Panc1 (cell line): ENCODE data around the gene KRTAP5-2. TPM values are rescaled to one million over a fixed set of nuclear protein-coding genes. Genes with fewer than 3 reads are reported as not detected.
"Not testable (repeated sequence)": the region's sequence is repeated elsewhere in the genome, so short reads cannot be mapped to it uniquely, and the experiment has no call there.

Experiments
- ATAC-seq: fragments of 200-7000 bp; cut with Tn5 transposase; 2 replicates; pipeline ENCODE4 v1.9.1; 2020; ENCODE audit warnings: mild to moderate bottlenecking, moderate library complexity
- BruUV-seq: library from RNA; stranded (reverse); fragments of 400-500 nt; replicated peaks from 2 replicates; lab custom pipeline; 2021; lab: Mats Ljungman, UMichigan
- CTCF ChIA-PET: fragments of 300-600 bp; sonication (Branson Sonifier 250); formaldehyde crosslinking; loops from one replicate; lab custom pipeline; 2022; ENCODE audit warnings: antibody characterized with exemption; lab: Charles Lee
- POLR2A ChIA-PET: fragments of 300-600 bp; sonication (Branson Sonifier 250); formaldehyde crosslinking; loops from one replicate; lab custom pipeline; 2022; ENCODE audit warnings: antibody characterized with exemption; lab: Charles Lee
- DNase-seq: peaks from one replicate; pipeline ENCODE4 v3.0.0-alpha.2; 2010; ENCODE audit warnings: low read depth, low spot score
- H3K27ac ChIP-seq: 2 replicates; pipeline ENCODE4 v1.5.1; 2011; ENCODE audit warnings: mild to moderate bottlenecking, low read length, inconsistent platforms
- H3K27me3 ChIP-seq: fragments of 200-500 bp; sonication (Bioruptor generic); 2 replicates; pipeline ENCODE4 v1.6.0; 2014; ENCODE audit warnings: low read length, inconsistent platforms; ENCODE audit not compliant: control insufficient read depth, insufficient read depth
- H3K36me3 ChIP-seq: fragments of 200-500 bp; sonication (Bioruptor generic); 2 replicates; pipeline ENCODE4 v1.5.1; 2014; ENCODE audit warnings: inconsistent platforms, mild to moderate bottlenecking, low read length, moderate library complexity; ENCODE audit not compliant: control insufficient read depth, insufficient read depth
- H3K4me1 ChIP-seq: 2 replicates; pipeline ENCODE4 v1.5.1; 2011; ENCODE audit warnings: inconsistent platforms, mild to moderate bottlenecking, low read length, moderate library complexity; ENCODE audit not compliant: control insufficient read depth, insufficient read depth
- H3K4me3 ChIP-seq, 2 experiments: 2 replicates each; pipeline ENCODE4 v1.5.1; 2011 to 2012; ENCODE audit warnings: low read depth in 2 of 2, low read length in 2 of 2, mild to moderate bottlenecking in 2 of 2, inconsistent platforms in 1 of 2, moderate library complexity in 1 of 2
- H3K9me3 ChIP-seq: fragments of 200-500 bp; sonication (Bioruptor generic); 2 replicates; pipeline ENCODE4 v1.5.1; 2014; ENCODE audit warnings: low read depth, mild to moderate bottlenecking, inconsistent platforms, low read length, moderate library complexity; ENCODE audit not compliant: control insufficient read depth, insufficient read depth
- CTCF ChIP-seq: fragments of 450-650 bp; IDR thresholded peaks from 2 replicates; pipeline ENCODE4 v1.5.1; 2017; ENCODE audit warnings: mild to moderate bottlenecking
- POLR2AphosphoS5 ChIP-seq: IDR thresholded peaks from 2 replicates; pipeline ENCODE4 v1.6.1; 2012; ENCODE audit warnings: mild to moderate bottlenecking, low read depth, low read length, moderate library complexity
- REST ChIP-seq, 2 experiments: IDR thresholded peaks; 2 replicates each; pipeline ENCODE4 v1.6.1; 2011 to 2012; ENCODE audit warnings: low read depth in 2 of 2, control low read depth in 1 of 2, low read length in 1 of 2, mild to moderate bottlenecking in 1 of 2, moderate library complexity in 1 of 2; ENCODE audit not compliant: insufficient read depth in 1 of 2
- SIN3A ChIP-seq: IDR thresholded peaks from 2 replicates; pipeline ENCODE4 v1.6.1; 2012; ENCODE audit warnings: low read depth, mild to moderate bottlenecking, low read length, moderate library complexity, borderline replicate concordance; ENCODE audit not compliant: insufficient read depth
- TCF7L2 ChIP-seq: IDR thresholded peaks from 2 replicates; pipeline ENCODE4 v1.6.1; 2011; ENCODE audit warnings: mild to moderate bottlenecking, low read depth, low read length, inconsistent platforms
- in situ Hi-C: cut with HindIII; loops from 2 replicates; pipeline ENCODE4 v1.10.0; 2016; ENCODE audit warnings: low sequenced_read_pairs, low pct_unique_long_range_greater_than_20kb
- intact Hi-C: fragments of 100-400 bp; cut with micrococcal nuclease; formaldehyde crosslinking; loops from one replicate; pipeline ENCODE4 v1.10.0; 2022; ENCODE audit not compliant: unreplicated experiment
- total RNA-seq: library from RNA; stranded (reverse); gene quantifications from one replicate; pipeline ENCODE4 v1.2.1, GENCODE V29; 2021; ENCODE audit not compliant: unreplicated experiment

The KRTAP5-2 gene
- total RNA-seq, 1 experiment from 2014 or later, result not detected

DNA sequence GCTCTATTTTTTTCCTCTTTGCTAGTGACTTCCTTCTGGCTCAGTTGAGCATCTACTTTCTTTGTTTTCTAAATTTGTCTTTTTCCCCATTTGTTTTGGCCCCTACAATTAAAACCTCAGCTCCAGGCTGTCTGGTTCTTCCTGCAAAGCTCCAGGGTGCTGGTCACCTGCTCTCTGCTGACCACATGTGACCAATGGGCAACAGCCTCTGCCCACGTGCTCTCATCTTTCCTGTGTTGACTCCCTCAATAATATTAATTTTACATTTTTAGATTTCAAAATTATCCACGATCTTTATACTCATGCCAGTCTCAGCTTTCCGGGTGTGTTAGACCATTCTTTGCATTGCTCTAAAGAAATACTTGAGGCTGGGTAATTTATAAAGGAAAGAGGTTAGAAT is 312 bp upstream of the KRTAP5-2 start:
- intact Hi-C loops, in situ Hi-C loops, BruUV-seq, H3K27ac ChIP-seq, H3K4me1 ChIP-seq, H3K36me3 ChIP-seq, POLR2A ChIA-PET, DNase-seq, H3K4me3 ChIP-seq, H3K9me3 ChIP-seq, ATAC-seq: not testable (repeated sequence)
- H3K27me3 ChIP-seq, result peaks cover 30% of the 10 kb centered on the region
- CTCF ChIA-PET, result interaction anchor here (0.7 kb wide), 1 partner anchor 502 kb away, joined by 3 read pairs; no protein-coding TSS in a partner anchor

- no peaks in the 10 kb centered on the region for H3K4me1 ChIP-seq
- CTCF ChIA-PET, result interaction anchor here (1.0 kb wide), 1 partner anchor 51 kb away, joined by 4 read pairs; no protein-coding TSS in a partner anchor
- no peaks in the 10 kb centered on the region for H3K9me3 ChIP-seq
- peaks cover 33% of the 10 kb centered on the region for H3K27me3 ChIP-seq
- DNase-seq, result no peak
- no peak overlapping the region for H3K4me3 ChIP-seq
- POLR2A ChIA-PET, result no interaction called here
- no peaks in the 10 kb centered on the region for H3K36me3 ChIP-seq
- no peak for ATAC-seq
- BruUV-seq, result no TSS peak
- TF ChIP-seq POLR2AphosphoS5 (no peak), SIN3A (no peak), TCF7L2 (no peak), REST (IDR thresholded peaks at IDR 0.05; ENCODE audit: insufficient read depth in 1 of 2, low read depth in 2 of 2, low read length in 1 of 2) (no peak), CTCF (no peak)
- intact Hi-C loops (no loop called here), in situ Hi-C loops (no loop called here)
- H3K27ac ChIP-seq, result no peak overlapping the region
Measured at GRCh38 chr11:1597331-1597993, 632 bp downstream of the KRTAP5-2 start.

GRCh38 chr11:1596576-1597121 is 1.4 kb downstream of the KRTAP5-2 start:
- ATAC-seq, BruUV-seq, H3K4me3 ChIP-seq, in situ Hi-C loops, H3K36me3 ChIP-seq, H3K27ac ChIP-seq, intact Hi-C loops, H3K9me3 ChIP-seq, DNase-seq, H3K4me1 ChIP-seq, POLR2A ChIA-PET: not testable (repeated sequence)
- CTCF ChIA-PET, result interaction anchor here (0.6 to 1.2 kb wide), 4 partner anchors 23 to 50 kb away, joined by 3 to 4 read pairs (median 4); partner anchors contain the start of gene KRTAP5-4
- H3K27me3 ChIP-seq, result peaks cover 29% of the 10 kb centered on the region

DNA sequence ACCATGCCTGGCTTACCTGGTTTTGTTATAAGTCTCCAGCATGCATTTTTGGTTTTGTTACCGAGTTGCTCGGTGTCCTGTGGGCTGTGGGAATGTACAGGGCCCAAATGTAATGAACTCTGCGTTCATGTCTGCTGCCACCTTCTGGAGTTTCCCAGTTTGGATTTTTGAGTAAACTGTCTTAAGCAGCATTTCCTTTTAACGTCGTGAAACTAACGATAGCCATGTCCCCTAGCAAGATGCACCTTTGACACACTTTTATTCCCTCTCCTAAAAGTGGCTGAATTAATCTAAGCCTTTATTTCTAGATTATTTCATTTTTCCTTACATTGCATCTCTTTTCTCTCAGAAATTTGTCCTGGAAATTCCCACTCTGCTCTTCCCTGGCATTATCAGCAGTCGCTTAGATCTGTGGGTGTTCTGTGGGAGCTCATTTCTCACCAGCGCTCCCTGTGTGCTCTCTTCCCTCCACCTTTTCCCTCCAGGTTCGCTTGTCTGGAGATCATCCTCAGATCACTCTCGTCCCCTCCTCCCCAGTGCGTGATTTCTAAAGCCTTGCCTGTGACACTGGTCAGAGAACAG is 2.0 kb downstream of the KRTAP5-2 start:
- intact Hi-C loops, H3K9me3 ChIP-seq, H3K4me3 ChIP-seq, H3K27ac ChIP-seq, H3K4me1 ChIP-seq, in situ Hi-C loops, BruUV-seq, POLR2A ChIA-PET, DNase-seq, H3K36me3 ChIP-seq: not testable (repeated sequence)
- peak; percentile 79 for ATAC-seq
- H3K27me3 ChIP-seq, result peaks cover 29% of the 10 kb centered on the region
- CTCF ChIA-PET, result interaction anchor here (0.6 to 1.3 kb wide), 10 partner anchors 14 to 406 kb away, joined by 3 to 6 read pairs (median 4); no protein-coding TSS in a partner anchor
